Panc1 (cell line): Measurements from ENCODE around the gene GNAT1. TPM values are rescaled to one million over a fixed set of nuclear protein-coding genes. Genes with fewer than 3 reads are reported as not detected.

Experiments used
- ATAC-seq: fragments of 200-7000 bp; cut with Tn5 transposase; 2 replicates; pipeline ENCODE4 v1.9.1; 2020; ENCODE audit warnings: mild to moderate bottlenecking, moderate library complexity
- BruUV-seq: library from RNA; stranded (reverse); fragments of 400-500 nt; replicated peaks from 2 replicates; lab custom pipeline; 2021; lab: Mats Ljungman, UMichigan
- CTCF ChIA-PET: fragments of 300-600 bp; sonication (Branson Sonifier 250); formaldehyde crosslinking; loops from one replicate; lab custom pipeline; 2022; ENCODE audit warnings: antibody characterized with exemption; lab: Charles Lee
- POLR2A ChIA-PET: fragments of 300-600 bp; sonication (Branson Sonifier 250); formaldehyde crosslinking; loops from one replicate; lab custom pipeline; 2022; ENCODE audit warnings: antibody characterized with exemption; lab: Charles Lee
- DNase-seq: peaks from one replicate; pipeline ENCODE4 v3.0.0-alpha.2; 2010; ENCODE audit warnings: low read depth, low spot score
- H3K27ac ChIP-seq: 2 replicates; pipeline ENCODE4 v1.5.1; 2011; ENCODE audit warnings: mild to moderate bottlenecking, low read length, inconsistent platforms
- H3K27me3 ChIP-seq: fragments of 200-500 bp; sonication (Bioruptor generic); 2 replicates; pipeline ENCODE4 v1.6.0; 2014; ENCODE audit warnings: low read length, inconsistent platforms; ENCODE audit not compliant: control insufficient read depth, insufficient read depth
- H3K36me3 ChIP-seq: fragments of 200-500 bp; sonication (Bioruptor generic); 2 replicates; pipeline ENCODE4 v1.5.1; 2014; ENCODE audit warnings: inconsistent platforms, mild to moderate bottlenecking, low read length, moderate library complexity; ENCODE audit not compliant: control insufficient read depth, insufficient read depth
- H3K4me1 ChIP-seq: 2 replicates; pipeline ENCODE4 v1.5.1; 2011; ENCODE audit warnings: inconsistent platforms, mild to moderate bottlenecking, low read length, moderate library complexity; ENCODE audit not compliant: control insufficient read depth, insufficient read depth
- H3K4me3 ChIP-seq, 2 experiments: 2 replicates each; pipeline ENCODE4 v1.5.1; 2011 to 2012; ENCODE audit warnings: low read depth in 2 of 2, low read length in 2 of 2, mild to moderate bottlenecking in 2 of 2, inconsistent platforms in 1 of 2, moderate library complexity in 1 of 2
- H3K9me3 ChIP-seq: fragments of 200-500 bp; sonication (Bioruptor generic); 2 replicates; pipeline ENCODE4 v1.5.1; 2014; ENCODE audit warnings: low read depth, mild to moderate bottlenecking, inconsistent platforms, low read length, moderate library complexity; ENCODE audit not compliant: control insufficient read depth, insufficient read depth
- CTCF ChIP-seq: fragments of 450-650 bp; IDR thresholded peaks from 2 replicates; pipeline ENCODE4 v1.5.1; 2017; ENCODE audit warnings: mild to moderate bottlenecking
- POLR2AphosphoS5 ChIP-seq: IDR thresholded peaks from 2 replicates; pipeline ENCODE4 v1.6.1; 2012; ENCODE audit warnings: mild to moderate bottlenecking, low read depth, low read length, moderate library complexity
- REST ChIP-seq, 2 experiments: IDR thresholded peaks; 2 replicates each; pipeline ENCODE4 v1.6.1; 2011 to 2012; ENCODE audit warnings: low read depth in 2 of 2, control low read depth in 1 of 2, low read length in 1 of 2, mild to moderate bottlenecking in 1 of 2, moderate library complexity in 1 of 2; ENCODE audit not compliant: insufficient read depth in 1 of 2
- SIN3A ChIP-seq: IDR thresholded peaks from 2 replicates; pipeline ENCODE4 v1.6.1; 2012; ENCODE audit warnings: low read depth, mild to moderate bottlenecking, low read length, moderate library complexity, borderline replicate concordance; ENCODE audit not compliant: insufficient read depth
- TCF7L2 ChIP-seq: IDR thresholded peaks from 2 replicates; pipeline ENCODE4 v1.6.1; 2011; ENCODE audit warnings: mild to moderate bottlenecking, low read depth, low read length, inconsistent platforms
- in situ Hi-C: cut with HindIII; loops from 2 replicates; pipeline ENCODE4 v1.10.0; 2016; ENCODE audit warnings: low sequenced_read_pairs, low pct_unique_long_range_greater_than_20kb
- intact Hi-C: fragments of 100-400 bp; cut with micrococcal nuclease; formaldehyde crosslinking; loops from one replicate; pipeline ENCODE4 v1.10.0; 2022; ENCODE audit not compliant: unreplicated experiment
- total RNA-seq: library from RNA; stranded (reverse); gene quantifications from one replicate; pipeline ENCODE4 v1.2.1, GENCODE V29; 2021; ENCODE audit not compliant: unreplicated experiment

Gene GNAT1
- total RNA-seq, 1 experiment from 2014 or later: not detected

GRCh38 chr3:50168388-50168787, 23.0 kb upstream of the GNAT1 start:
- H3K4me1 ChIP-seq: peaks cover 93% of the 10 kb centered on the region

GRCh38 chr3:50168791-50169190, 22.6 kb upstream of the GNAT1 start:
- BruUV-seq: no TSS peak
- no peak overlapping the region for H3K4me3 ChIP-seq
- no peak for TF ChIP-seq POLR2AphosphoS5
- no peak for TF ChIP-seq REST (IDR thresholded peaks at IDR 0.05; ENCODE audit: insufficient read depth in 1 of 2, low read depth in 2 of 2, low read length in 1 of 2)
- no peak for TF ChIP-seq TCF7L2
- TF ChIP-seq CTCF: no peak
- no peak for TF ChIP-seq SIN3A
- no peaks in the 10 kb centered on the region for H3K9me3 ChIP-seq
- H3K27ac ChIP-seq: peak overlapping the region; percentile 82
- peaks cover 89% of the 10 kb centered on the region for H3K4me1 ChIP-seq
- intact Hi-C loops: no loop called here
- no peaks in the 10 kb centered on the region for H3K36me3 ChIP-seq
- H3K27me3 ChIP-seq: no peaks in the 10 kb centered on the region
- in situ Hi-C loops: no loop called here
- CTCF ChIA-PET: no interaction called here
- DNase-seq: no peak
- no peak for ATAC-seq
- POLR2A ChIA-PET: no interaction called here

More at GRCh38 chr3:50168388-50168787, 23.0 kb upstream of the GNAT1 start:
- Histone ChIP-seq H3K4me3 (no peak overlapping the region), H3K27ac (peak overlapping the region; percentile 82), H3K36me3 (no peaks in the 10 kb centered on the region), H3K9me3 (no peaks in the 10 kb centered on the region), H3K27me3 (no peaks in the 10 kb centered on the region)
- DNase-seq (no peak), ATAC-seq (no peak)
- no TSS peak for BruUV-seq
- no peak for TF ChIP-seq REST (IDR thresholded peaks at IDR 0.05; ENCODE audit: insufficient read depth in 1 of 2, low read depth in 2 of 2, low read length in 1 of 2)
- TF ChIP-seq POLR2AphosphoS5: no peak
- TF ChIP-seq TCF7L2: no peak
- no peak for TF ChIP-seq CTCF
- no peak for TF ChIP-seq SIN3A
- POLR2A ChIA-PET: no interaction called here
- CTCF ChIA-PET: no interaction called here
- intact Hi-C loops: no loop called here
- in situ Hi-C loops: no loop called here
